Thymus (tissue), 11 donors: ENCODE data around the gene GNG7. TPM values are rescaled to one million over a fixed set of nuclear protein-coding genes. Genes with fewer than 3 reads are reported as not detected.

Experiments
- DNase-seq, 9 donors: peaks; one replicate each; pipeline ENCODE4 v3.0.0-alpha.2; 2013; ENCODE audit warnings: low spot score in 9 of 9, low read depth in 6 of 9, missing footprints in 1 of 9
- H3K27ac ChIP-seq, 2 donors: one replicate each; pipeline ENCODE4 v1.5.1; 2013; ENCODE audit warnings: control low read depth in 1 of 2, low read depth in 1 of 2, low read length in 1 of 2, mild to moderate bottlenecking in 1 of 2, moderate library complexity in 1 of 2
- H3K27me3 ChIP-seq, 2 donors: one replicate each; pipeline ENCODE4 v1.5.1; 2013; ENCODE audit warnings: low read length in 1 of 2; ENCODE audit not compliant: control insufficient read depth in 2 of 2, insufficient read depth in 1 of 2
- H3K36me3 ChIP-seq, 2 donors: one replicate each; pipeline ENCODE4 v1.5.1; 2013; ENCODE audit warnings: low read length in 1 of 2, mild to moderate bottlenecking in 1 of 2, moderate library complexity in 1 of 2; ENCODE audit not compliant: control insufficient read depth in 2 of 2, insufficient read depth in 2 of 2
- H3K4me1 ChIP-seq, 2 donors: one replicate each; pipeline ENCODE4 v1.5.1; 2013; ENCODE audit warnings: low read length in 2 of 2; ENCODE audit not compliant: control insufficient read depth in 2 of 2, insufficient read depth in 2 of 2
- H3K4me3 ChIP-seq, 2 donors: one replicate each; pipeline ENCODE4 v1.5.1; 2013; ENCODE audit warnings: low read length in 2 of 2, control low read depth in 1 of 2, mild to moderate bottlenecking in 1 of 2
- H3K9me3 ChIP-seq, 2 donors: one replicate each; pipeline ENCODE4 v1.5.1; 2013; ENCODE audit warnings: low read length in 1 of 2, mild to moderate bottlenecking in 1 of 2; ENCODE audit not compliant: control insufficient read depth in 2 of 2, insufficient read depth in 1 of 2
- WGBS: extraction: QIAGEN DNeasy Blood & Tissue Kit; methylation state at CpG from one replicate; pipeline ENCODE4 v1.1.7; 2013; 5-methylcytosine and 5-hydroxymethylcytosine counted together
- polyA plus RNA-seq: library from polyadenylated mRNA; stranded (reverse); fragments of 200-250 nt; gene quantifications from one replicate; pipeline ENCODE4 v1.2.3, GENCODE V29; 2013
- total RNA-seq: library from RNA; stranded (reverse); fragments of 120-200 nt; gene quantifications from one replicate; pipeline ENCODE4 v1.2.4, GENCODE V29; 2013
- donor health status: healthy.

GNG7 gene
- total and polyA plus RNA-seq, 2 donors: 0.71 to 4.2 TPM

DNA sequence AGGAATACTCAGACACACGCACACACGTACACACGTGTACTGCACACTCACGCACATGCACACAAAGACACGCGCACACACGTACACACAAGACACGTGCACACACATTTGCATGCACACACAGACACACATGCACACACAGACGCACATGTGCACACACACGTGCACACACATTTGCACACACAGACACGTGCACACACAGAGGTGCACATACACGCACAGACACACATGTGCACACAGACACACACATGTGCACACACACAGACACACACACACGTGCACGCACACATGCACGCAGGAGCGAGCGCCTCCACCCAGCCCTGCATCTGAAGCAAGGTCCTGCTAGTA lies 145.4 kb downstream of the GNG7 start:
- Histone ChIP-seq H3K27me3 (no peaks in the 10 kb centered on the region), H3K4me3 (no peak overlapping the region), H3K36me3 (no peaks in the 10 kb centered on the region), H3K9me3 (peaks cover 0 to 5% of the 10 kb centered on the region in 2 donors), H3K4me1 (peaks cover 8 to 21% of the 10 kb centered on the region in 2 donors), H3K27ac (no peak overlapping the region)
- DNase-seq: no peak
- WGBS: 96% methylated on average over 17 of the region's 17 CpGs

DNA sequence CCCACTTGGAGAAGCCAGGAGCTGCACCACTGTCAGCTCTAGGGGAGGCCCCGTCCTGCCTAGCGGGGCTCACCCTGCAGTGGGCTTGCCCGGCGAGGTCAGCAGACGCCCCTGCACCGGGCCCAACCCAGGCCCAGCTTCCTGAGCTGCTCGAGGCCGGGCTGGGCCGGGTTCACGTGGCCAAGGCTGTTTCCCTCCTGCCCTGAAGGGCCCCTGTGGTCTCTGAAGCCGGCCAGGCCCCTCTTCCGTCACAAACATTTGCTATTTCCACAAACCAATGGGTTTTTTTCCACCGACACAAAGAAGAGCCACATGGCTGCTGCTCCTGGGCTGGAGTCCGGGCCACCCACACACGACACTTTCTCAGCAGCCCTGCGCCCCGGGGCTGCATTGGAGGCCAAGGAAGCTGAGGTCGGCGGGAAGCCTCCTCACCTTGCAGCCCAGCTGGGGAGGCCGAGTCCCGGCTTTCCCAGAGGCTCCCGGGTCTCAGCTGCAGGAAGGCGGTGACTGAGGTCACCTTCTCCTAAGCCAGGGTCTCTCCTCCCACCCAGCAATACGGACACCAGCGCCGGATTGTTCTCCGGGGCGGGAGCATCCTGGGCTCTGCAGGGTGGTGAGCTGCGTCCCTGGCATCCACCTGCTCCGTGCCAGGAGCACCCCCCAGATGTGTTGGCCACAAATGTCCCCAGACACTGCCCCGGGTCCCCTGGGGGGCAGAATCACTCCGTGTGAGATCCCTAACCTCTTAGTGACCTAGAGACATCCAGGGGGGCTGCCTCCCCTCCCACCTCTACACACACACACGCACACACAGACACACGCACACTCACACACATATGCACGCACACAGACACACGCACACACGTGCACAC lies 146.0 kb downstream of the GNG7 start:
- Histone ChIP-seq H3K4me3 (no peak overlapping the region), H3K4me1 (peaks cover 8 to 14% of the 10 kb centered on the region in 2 donors)
- DNase-seq: no peak

GRCh38 chr19:2555422-2556220 lies 146.9 kb downstream of the GNG7 start:
- DNase-seq: no peak
- Histone ChIP-seq H3K36me3 (no peaks in the 10 kb centered on the region), H3K4me3 (no peak overlapping the region), H3K27ac (no peak overlapping the region), H3K4me1 (peaks cover 4 to 9% of the 10 kb centered on the region in 2 donors), H3K27me3 (no peaks in the 10 kb centered on the region), H3K9me3 (no peaks in the 10 kb centered on the region)
- WGBS: 91% methylated on average over 42 of the region's 42 CpGs

More for the DNA sequence above, 146.0 kb downstream of the GNG7 start:
- Histone ChIP-seq H3K27ac (no peak overlapping the region), H3K36me3 (no peaks in the 10 kb centered on the region), H3K9me3 (peaks cover 0 to 5% of the 10 kb centered on the region in 2 donors), H3K27me3 (no peaks in the 10 kb centered on the region)
- 87% methylated on average over 37 of the region's 37 CpGs for WGBS

GRCh38 chr19:2554856-2555255 lies 147.6 kb downstream of the GNG7 start:
- DNase-seq: no peak
- 96% methylated on average over 6 of the region's 6 CpGs for WGBS
- peaks cover 4 to 9% of the 10 kb centered on the region in 2 donors for H3K4me1 ChIP-seq
- no peak overlapping the region for H3K4me3 ChIP-seq
- H3K36me3 ChIP-seq: no peaks in the 10 kb centered on the region
- no peak overlapping the region for H3K27ac ChIP-seq
- no peaks in the 10 kb centered on the region for H3K9me3 ChIP-seq
- H3K27me3 ChIP-seq: no peaks in the 10 kb centered on the region

GRCh38 chr19:2553510-2553909 lies 149.0 kb downstream of the GNG7 start:
- 77% methylated on average over 4 of the region's 4 CpGs for WGBS
- Histone ChIP-seq H3K4me1 (peaks cover 4 to 9% of the 10 kb centered on the region in 2 donors), H3K27me3 (no peaks in the 10 kb centered on the region), H3K9me3 (peaks cover 0 to 4% of the 10 kb centered on the region in 2 donors), H3K4me3 (no peak overlapping the region), H3K27ac (no peak overlapping the region), H3K36me3 (no peaks in the 10 kb centered on the region)
- DNase-seq: no peak

DNA sequence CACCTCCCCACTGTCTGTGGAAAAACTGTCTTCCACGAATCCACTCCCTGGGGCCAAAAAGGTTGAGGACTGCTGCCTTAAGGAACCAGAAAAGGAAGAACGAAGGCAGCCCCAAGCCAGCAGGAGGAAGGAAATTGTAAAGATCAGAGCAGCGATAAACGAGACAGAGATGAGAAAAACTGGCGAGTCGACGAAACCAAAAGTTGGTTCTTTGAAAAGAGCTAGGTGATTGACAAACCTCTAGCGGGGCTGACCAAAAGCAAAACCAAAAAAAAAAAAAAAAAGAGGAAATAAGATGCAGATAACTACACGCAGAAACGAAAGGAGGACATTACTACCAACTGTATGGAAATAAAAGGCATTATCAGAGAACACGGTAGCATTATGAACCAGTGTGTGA lies 149.6 kb downstream of the GNG7 start:
- Histone ChIP-seq H3K36me3 (no peaks in the 10 kb centered on the region), H3K27me3 (no peaks in the 10 kb centered on the region), H3K4me3 (peak overlapping the region in 1 of 2 donors; percentile 32), H3K4me1 (peaks cover 4 to 9% of the 10 kb centered on the region in 2 donors), H3K9me3 (peaks cover 0 to 4% of the 10 kb centered on the region in 2 donors), H3K27ac (peak overlapping the region; percentile 57 to 68)
- WGBS: 3% methylated on average over 11 of the region's 11 CpGs
- peak in 7 of 9 donors; percentile 40 to 86 (median 57) for DNase-seq

- no peak for DNase-seq
- H3K9me3 ChIP-seq: peaks cover 0 to 4% of the 10 kb centered on the region in 2 donors
- peaks cover 4 to 9% of the 10 kb centered on the region in 2 donors for H3K4me1 ChIP-seq
- H3K36me3 ChIP-seq: no peaks in the 10 kb centered on the region
- H3K4me3 ChIP-seq: no peak overlapping the region
- H3K27me3 ChIP-seq: peaks cover 0 to 3% of the 10 kb centered on the region in 2 donors
- WGBS: 95% methylated on average over 11 of the region's 11 CpGs
- H3K27ac ChIP-seq: no peak overlapping the region
These were observed 150.7 kb downstream of the GNG7 start for GRCh38 chr19:2551864-2552185.

- no peak overlapping the region for H3K27ac ChIP-seq
- no peak for DNase-seq
- H3K36me3 ChIP-seq: no peaks in the 10 kb centered on the region
- peaks cover 0 to 7% of the 10 kb centered on the region in 2 donors for H3K27me3 ChIP-seq
- peaks cover 4 to 13% of the 10 kb centered on the region in 2 donors for H3K4me1 ChIP-seq
- no peak overlapping the region for H3K4me3 ChIP-seq
- H3K9me3 ChIP-seq: peaks cover 0 to 4% of the 10 kb centered on the region in 2 donors
- WGBS: 98% methylated on average over 20 of the region's 20 CpGs
These were observed 151.2 kb downstream of the GNG7 start for GRCh38 chr19:2551172-2551863.
